Measurements from ENCODE around the gene ABHD5.

- TF ChIP-seq CTCF (IDR thresholded peaks at IDR 0.05): no peak
- no peak for TF ChIP-seq POLR2A (IDR thresholded peaks at IDR 0.05)
Observed at GRCh38 chr3:43759938-43760337, 69.2 kb downstream of the ABHD5 start.
